ENCODE measurements around the gene ZNF669.

- TF ChIP-seq CTCF (conservative IDR thresholded peaks at IDR 0.05; ENCODE audit: low read depth in 2 of 2) (no peak), NANOG (IDR thresholded peaks at IDR 0.05; ENCODE audit: borderline replicate concordance) (no peak), EZH2phosphoT487 (IDR thresholded peaks at IDR 0.05; ENCODE audit: unreplicated experiment) (no peak), ZNF331 (CRISPR knock-in tag; IDR thresholded peaks at IDR 0.05; ENCODE audit: low read depth) (no peak), ZNF114 (CRISPR knock-in tag; IDR thresholded peaks at IDR 0.05) (no peak), POLR2AphosphoS5 (IDR thresholded peaks at IDR 0.05; ENCODE audit: low read depth) (no peak), CREB1 (CRISPR knock-in tag; IDR thresholded peaks at IDR 0.05; ENCODE audit: low read depth) (no peak), EZH2 (IDR thresholded peaks at IDR 0.05; ENCODE audit: low read depth, unreplicated experiment) (no peak), ETS1 (IDR thresholded peaks at IDR 0.05) (no peak)
Measured at GRCh38 chr1:247145279-247145678, 41.1 kb upstream of the ZNF669 start.
